ENCODE data around the gene PNN.
"Not testable (repeated sequence)": the region's sequence is repeated elsewhere in the genome, so short reads cannot be mapped to it uniquely, and the experiment has no call there.

PNN gene

DNA sequence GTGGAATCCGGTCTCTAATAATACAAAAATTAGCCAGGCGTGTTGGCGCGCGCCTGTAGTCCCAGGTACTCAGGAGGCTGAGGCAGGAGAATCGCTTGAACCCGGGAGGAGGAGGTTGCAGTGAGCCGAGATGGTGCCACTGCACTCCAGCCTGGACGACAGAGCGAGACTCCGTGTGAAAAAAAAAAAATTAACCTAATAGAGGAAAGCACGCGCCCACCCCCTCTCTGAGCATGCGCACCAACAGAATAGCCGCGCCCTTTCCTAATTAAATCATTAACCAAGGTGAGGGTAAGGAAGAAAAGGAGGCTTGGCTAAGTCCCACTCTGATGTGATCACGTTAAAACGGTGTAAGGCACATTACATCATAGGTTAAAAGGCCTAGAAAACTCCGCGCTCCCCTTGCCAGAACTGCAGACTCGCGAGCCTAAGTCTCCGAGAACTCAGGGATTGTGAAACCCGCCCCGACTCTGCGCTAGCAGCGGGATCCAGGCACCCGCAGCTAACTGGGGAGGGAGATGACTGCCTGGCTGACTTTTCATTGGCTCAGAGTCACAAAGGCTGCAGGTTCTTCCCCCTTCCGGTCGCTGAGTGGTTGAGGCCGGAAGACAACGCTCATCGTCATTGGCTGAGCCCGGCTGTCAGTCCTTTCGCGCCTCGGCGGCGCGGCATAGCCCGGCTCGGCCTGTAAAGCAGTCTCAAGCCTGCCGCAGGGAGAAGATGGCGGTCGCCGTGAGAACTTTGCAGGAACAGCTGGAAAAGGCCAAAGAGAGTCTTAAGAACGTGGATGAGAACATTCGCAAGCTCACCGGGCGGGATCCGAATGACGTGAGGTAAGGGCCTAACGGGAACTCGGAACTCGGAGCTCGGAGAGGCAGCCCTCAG is at the start of gene PNN:
Gene PNN (plus strand): TSS at position 695 of the 885 bp plus-strand sequence. CDS start 26 bp downstream, at position 721.
- DNase-seq, result peak; percentile 99

DNA sequence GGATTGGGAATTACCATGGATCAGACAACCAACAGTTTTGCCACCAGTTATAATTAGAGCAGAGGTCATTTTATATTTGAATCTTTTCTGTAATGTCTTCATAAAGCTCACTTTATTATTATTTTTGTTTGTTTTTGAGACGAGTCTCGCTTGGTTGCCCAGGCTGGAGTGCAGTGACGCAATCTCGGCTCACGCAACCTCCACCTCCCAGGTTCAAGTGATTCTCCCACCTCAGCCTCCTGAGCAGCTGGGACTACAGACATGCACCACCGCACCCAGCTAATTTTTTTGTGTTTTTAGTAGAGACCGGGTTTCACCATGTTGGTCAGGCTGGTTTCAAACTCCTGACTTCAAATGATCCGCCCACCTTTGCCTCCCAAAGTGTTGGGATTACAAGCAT is 37.2 kb upstream of the PNN start:
- DNase-seq, result not testable (repeated sequence)

DNA sequence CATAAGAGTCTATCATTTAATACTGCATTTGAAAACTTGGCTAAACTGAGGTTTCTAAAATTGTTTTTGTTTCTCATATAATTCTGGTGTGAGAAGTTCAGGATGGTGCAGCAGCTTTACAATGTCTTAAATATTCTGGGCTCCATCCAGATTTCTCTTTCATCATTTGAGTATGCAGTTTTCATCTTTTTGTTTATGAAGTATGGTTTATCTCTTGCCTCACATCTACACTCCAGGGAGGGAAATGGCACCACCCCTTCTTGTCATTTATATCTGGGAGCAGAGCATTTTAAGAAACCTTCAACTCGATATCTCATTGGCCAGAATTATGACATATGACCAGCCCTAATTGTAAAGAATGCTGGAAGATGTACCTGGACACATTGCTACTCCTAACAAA is 36.6 kb upstream of the PNN start:
- DNase-seq, result no peak

DNA sequence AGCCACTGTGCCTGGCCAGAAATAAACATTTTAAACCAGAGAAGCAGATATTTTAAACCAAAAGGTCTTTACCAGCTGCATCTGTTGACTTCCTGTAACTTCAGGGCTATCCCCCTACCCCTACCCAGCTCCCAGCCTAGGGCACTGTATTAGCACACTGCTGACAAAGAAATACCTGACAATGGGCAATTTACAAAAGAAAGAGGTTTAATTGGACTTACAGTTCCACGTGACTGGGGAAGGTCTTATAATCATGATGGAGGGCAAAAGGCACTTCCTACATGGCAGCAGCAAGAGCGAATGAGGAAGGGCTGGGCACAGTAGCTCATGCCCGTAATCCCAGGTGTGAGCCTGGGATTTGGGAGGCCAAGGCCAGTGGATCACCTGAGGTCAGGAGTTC is 34.9 kb upstream of the PNN start:
- no peak for DNase-seq

DNA sequence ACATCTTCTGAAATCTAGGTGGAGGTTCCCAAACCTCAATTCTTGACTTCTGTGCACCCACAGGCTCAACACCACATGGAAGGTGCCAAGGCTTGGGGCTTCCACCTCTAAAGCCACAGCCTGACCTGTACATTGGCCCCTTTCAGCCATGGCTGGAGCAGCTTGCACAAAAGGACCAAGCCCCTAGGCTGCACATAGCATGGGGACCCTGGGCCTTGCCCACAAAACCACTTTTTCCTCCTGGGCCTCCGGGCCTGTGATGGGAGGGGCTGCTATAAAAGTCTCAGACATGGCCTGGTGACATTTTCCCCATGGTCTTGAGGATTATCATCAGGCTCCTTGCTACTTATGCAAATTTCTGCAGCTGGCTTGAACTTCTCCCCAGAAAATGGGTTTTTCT is 33.4 kb upstream of the PNN start:
- DNase-seq, result not testable (repeated sequence)

DNA sequence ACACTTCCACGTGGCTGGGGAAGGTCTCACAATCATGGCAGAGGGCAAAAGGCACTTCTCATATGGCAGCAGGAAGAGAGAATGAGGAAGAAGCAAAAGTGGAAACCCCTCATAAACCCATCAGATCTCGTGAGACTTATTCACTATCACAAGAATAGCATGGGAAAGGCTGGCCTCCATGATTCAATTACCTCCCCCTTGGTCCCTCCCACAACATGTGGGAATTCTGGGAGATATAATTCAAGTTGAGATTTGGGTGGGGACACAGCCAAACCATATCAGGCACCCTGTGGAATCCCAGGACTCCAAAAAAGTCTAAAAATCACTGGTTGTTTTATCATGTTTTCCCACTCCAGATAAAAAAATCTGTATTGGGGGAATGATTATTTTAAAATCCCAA is 31.8 kb upstream of the PNN start:
- not testable (repeated sequence) for DNase-seq

DNA sequence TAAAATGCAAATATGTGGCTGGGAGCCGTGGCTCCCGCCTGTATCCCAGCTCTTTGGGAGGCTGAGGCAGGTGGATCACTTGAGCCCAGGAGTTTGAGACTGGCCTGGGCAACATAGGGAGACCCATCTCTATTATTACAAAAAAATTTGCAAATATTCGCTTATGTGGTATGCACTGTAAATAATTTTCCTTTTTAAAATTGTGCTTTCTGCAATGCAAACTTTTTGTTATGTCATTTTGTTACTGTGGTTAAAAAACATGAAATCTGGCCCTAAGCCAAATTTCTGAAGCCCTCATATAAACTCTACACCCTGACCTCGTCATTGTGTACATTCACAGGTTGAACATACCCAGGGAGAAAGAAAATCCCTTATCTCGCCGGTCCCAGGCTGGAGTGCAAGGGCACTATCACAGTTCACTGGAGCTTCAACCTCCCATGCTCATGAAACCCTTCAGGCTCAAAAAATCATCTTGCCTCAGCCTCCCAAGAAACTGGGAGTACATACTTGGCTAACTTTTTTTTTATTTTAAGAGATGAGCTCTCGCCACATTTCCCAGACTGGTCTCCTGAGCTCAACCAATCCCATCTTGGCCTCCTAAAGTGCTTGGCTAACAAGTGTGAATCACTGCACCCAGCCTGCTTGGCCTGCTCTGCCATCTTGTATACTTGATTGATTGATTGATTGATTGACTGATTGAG is 29.6 kb upstream of the PNN start:
- no peak for DNase-seq

DNA sequence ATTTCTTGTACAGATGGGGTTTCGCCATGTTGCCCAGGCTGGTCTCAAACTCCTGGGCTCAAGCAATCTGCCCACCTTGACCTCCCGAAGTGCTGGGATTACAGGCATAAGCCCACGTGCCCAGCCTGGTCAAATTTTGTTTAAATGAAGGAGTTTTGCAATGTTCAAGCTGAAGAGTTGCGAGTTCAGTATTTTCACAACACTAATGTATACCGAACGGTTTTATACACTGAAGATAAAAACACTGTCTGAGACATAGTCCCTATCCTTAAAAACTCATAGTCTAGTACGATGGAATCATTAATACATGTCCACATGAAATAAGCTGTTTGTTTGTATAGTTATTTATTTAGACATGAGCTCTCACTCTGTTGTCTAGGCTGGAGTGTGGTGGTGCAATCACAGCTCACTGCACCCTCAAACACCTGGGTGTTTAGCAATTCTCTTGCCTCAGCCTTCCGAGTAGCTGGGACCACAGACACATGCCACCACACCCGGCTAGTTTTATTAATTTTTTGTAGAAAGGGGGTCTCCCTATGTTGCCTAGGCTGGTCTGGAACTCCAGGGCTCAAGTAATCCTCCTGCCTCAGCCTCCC is 20.4 kb upstream of the PNN start:
- DNase-seq, result no peak

DNA sequence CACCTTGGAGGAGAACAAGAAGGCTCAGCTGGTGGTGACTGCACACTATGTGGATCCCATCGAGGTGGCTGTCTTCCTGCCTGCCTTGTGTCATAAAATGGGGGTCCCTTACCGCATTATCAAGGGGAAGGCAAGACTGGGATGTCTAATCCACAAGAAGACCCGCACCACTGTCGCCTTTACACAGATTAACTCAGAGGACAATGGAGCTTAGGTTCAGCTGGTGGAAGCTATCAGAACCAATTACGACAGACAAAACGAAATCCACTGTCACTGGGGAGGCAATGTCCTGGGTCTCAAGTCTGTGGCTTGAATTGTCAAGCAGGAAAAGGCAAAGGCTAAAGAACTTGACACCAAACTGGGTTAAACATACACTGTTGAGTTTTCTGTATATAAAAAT is 17.6 kb upstream of the PNN start:
- DNase-seq, result no peak

DNA sequence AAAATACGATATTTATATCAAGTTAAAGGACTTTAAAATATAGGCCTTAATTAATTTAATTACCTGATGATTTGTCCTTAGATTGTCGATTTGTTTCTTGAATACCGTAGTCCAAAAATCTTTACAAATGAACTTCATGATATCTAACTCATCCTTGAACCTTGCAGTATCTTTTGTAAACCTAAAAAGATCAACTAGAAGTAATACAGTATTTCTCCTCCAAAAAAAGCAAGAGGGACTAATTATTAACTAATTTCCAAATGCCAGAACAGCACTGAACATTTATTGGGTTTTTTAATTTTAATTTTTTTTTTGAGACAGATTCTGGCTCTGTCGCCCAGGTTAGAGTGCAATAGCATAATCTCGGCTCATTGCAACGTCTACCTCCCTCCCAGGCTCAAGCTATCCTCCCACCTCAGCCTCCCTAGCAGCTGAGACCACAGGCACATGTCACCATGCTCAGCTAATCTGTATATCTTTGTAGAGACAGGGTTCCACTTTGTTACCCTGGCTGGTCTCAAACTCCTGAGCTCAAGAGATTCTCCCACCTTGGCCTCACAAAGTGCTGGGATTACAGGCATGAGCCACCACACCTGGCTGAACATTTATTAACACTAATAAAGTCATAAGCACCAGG is 16.7 kb upstream of the PNN start:
- no peak for DNase-seq

DNA sequence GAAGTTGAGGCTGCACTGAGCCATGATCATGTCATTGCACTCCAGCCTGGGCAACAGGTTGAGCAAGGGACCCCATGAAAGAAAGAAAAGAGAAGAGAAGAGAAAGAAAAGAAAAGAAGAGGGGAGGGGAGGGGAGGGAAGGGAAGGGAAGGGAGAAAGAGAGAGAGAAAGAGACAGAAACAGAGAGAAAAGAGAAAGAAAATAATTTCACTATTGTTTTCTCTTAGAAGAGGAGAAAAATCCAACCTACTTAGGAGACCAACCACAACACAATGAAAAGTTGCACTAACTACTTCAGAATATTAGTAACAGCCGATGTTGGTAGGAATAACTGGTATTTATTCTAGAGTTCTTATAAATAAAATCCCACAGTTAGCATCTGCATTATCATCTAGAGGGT is 14.6 kb upstream of the PNN start:
- DNase-seq, result no peak

DNA sequence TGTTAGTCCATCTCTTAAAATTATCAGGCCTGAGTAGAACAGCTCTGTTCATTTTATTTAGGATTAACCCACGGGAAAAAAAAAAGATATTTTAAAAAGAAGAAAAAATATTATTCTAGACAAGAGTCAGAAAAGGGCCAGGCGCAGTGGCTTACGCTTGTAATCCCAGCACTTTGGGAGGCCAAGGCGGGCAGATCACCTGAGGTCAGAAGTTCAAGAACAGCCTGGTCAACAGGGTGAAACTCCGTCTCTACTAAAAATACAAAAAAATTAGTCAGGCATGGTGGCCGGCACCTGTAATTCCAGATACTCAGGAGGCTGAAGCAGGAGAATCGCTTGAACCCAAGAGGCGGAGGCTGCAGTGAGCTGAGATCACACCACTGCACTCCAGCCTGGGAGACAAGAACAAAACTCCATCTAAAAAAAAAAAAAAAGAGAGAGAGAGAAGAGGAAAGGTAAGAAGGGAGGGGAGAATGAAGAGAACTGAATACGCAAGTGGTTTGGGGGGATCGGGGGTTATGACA is 7.2 kb upstream of the PNN start:
- not testable (repeated sequence) for DNase-seq

DNA sequence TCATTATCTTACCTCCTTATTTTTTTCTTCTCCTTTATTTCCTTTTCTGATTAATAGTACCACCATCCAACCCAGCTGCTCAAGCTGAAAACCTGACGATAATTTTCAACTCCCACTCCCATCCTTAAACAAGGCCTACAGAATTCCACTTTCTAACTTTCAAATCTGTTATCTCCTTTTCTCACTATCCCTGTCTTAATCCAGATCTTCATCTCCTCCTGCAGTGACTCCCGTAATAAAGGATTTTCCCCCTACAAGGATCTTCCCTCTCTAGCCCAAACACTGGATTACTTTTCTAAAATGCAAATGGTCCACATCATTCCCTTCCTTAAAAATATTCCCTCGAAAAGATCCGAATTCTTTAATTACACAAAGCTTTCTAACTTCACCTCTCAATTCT is 6.5 kb upstream of the PNN start:
- DNase-seq, result no peak

DNA sequence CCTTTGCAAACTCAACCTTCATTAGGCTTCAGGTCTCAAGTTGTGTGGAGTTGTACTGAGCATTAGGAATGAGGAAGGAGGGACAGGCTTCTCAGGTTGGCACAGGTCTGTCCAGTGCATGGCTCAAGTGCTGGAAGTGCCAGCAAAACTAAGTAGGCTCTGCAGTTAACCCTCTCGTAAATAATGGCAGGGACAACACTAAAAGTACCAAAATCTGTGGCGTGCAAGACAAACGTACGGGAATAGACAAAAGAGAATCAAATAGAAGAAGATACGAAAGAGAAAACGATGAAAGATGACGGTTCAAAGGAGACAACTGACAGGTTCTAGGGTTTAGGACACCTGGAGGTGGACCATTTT is 5.5 kb upstream of the PNN start:
- no peak for DNase-seq

DNA sequence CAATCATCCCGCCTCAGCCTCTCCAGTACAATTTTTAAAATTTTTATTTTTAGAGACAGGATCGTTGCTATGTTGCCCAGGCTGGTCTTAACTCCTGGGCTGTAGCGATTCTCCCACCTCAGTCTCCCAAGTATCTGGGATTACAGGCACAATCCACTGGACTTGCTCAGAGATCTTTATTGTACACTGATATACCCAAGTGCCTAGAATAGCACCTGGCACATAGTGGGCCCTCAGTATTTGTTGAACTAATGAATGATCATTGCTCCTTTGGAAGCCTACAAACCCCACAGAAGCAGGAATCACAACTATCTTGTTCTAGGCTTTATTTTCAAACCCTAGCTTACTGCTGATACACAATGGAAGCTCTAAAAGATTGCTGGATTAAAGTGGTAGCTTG is 1.9 kb upstream of the PNN start:
- DNase-seq, result no peak

DNA sequence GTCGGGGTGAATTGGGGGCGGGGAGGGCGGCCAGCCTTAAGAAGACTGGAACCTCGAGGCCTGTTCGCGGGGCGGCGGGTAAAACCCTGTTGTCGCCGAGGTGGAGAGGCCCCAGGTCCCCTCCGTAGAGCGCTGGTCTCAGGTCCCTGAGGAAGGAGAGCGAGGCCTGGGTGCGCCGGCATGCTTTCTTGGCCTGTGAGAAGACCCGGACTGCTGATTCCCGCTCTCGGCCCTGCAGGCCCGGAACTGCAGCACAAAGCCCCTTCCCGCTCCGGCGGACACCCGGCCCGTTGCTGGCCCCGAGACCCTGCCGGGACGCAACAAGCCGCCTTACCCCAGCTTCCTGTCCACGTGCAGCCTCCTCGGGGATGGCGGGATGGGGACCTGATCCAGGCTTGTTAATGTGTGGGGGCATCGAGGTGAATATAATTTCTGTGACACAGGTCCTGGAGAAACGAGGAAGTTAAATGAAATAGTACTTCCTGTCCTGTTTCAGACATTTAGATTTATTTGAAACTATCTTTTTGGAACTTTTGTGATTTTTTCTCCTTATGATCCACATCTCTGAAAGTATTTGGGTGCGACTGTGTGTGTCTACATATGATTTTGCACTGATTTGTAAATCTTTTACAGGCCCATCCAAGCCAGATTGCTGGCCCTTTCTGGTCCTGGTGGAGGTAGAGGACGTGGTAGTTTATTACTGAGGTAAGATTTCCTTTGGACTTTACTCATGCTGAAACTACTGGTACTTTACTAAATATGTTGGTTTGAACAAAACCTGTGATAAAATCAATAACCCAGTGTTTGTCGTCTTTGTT is 600 bp downstream of the PNN start:
- peak; percentile 50 for DNase-seq

DNA sequence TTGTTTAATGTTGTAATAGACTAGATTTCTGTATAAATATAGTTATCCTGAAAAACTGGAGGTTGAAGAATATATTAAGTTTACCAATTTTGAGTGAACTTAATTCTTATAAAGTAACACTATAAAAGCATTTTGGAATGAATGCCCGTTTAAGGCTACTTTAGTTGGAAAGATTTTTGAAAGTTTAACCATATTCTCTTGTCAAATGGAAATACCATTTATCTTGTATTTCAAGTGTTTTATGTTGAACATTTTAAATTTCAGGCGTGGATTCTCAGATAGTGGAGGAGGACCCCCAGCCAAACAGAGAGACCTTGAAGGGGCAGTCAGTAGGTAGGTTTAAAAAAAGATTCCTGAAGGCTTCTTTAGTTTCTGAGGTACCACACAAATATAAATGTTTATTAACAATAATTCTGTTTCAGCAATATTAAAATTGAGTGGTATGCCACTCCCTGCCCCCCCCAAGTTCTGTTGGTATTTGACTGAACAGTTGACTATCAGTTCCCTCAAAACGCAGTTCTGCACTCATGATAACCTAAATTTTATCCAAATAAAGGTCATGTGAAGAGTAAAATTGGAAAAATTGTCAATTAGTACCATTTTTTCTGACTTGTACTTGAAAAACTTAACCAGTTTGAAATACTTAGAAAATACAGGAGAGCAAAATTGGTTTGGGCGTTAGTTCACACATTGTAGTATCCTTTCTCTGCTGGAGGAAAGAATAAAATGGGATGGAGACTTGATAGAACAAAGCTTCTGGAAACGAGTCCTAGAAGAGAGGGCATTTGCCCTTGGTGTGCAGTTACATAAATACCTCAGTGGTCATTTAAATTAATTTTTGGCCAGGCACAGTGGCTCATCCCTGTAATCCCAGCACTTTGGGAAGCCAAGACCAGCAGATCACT is 1.5 kb downstream of the PNN start:
- no peak for DNase-seq

DNA sequence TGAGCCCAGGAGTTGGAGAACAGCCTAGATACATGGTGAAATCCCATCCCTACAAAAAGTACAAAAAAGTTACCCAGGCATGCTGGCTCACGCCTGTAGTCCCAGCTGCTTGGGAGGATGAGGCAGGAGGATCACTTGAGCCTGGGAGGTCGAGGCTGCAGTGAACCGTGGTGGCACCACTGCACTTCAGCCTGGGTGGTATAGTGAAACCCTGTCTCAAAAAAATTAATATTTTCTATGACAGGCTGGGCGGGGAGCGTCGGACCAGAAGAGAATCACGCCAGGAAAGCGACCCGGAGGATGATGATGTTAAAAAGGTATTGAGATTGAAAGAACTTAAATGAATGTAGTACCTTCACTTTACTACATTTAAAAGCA is 2.1 kb downstream of the PNN start:
- no peak for DNase-seq

DNA sequence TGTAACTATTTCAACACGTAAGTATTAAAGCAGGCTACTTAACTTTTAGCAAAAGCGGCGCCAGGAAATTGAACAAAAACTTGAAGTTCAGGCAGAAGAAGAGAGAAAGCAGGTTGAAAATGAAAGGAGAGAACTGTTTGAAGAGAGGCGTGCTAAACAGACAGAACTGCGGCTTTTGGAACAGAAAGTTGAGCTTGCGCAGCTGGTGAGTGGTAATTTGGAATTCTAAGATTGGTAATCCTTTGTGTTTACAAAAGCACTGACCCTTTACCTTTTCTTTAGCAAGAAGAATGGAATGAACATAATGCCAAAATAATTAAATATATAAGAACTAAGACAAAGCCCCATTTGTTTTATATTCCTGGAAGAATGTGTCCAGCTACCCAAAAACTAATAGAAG is 4.0 kb downstream of the PNN start:
- DNase-seq, result no peak

DNA sequence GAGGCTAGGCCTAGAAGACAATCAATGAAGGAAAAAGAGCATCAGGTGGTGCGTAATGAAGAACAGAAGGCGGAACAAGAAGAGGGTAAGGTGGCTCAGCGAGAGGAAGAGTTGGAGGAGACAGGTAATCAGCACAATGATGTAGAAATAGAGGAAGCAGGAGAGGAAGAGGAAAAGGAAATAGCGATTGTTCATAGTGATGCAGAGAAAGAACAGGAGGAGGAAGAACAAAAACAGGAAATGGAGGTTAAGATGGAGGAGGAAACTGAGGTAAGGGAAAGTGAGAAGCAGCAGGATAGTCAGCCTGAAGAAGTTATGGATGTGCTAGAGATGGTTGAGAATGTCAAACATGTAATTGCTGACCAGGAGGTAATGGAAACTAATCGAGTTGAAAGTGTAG is 5.5 kb downstream of the PNN start:
- DNase-seq, result no peak

DNA sequence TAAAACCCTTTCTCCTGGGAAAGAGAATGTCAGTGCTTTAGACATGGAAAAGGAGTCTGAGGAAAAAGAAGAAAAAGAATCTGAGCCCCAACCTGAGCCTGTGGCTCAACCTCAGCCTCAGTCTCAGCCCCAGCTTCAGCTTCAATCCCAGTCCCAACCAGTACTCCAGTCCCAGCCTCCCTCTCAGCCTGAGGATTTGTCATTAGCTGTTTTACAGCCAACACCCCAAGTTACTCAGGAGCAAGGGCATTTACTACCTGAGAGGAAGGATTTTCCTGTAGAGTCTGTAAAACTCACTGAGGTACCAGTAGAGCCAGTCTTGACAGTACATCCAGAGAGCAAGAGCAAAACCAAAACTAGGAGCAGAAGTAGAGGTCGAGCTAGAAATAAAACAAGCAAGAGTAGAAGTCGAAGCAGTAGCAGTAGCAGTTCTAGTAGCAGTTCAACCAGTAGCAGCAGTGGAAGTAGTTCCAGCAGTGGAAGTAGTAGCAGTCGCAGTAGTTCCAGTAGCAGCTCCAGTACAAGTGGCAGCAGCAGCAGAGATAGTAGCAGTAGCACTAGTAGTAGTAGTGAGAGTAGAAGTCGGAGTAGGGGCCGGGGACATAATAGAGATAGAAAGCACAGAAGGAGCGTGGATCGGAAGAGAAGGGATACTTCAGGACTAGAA is 6.1 kb downstream of the PNN start:
- DNase-seq, result no peak

All from NCI-H1105 treated with DMSO at 0.1 percent for 48 hours (cell line).